Activated effector memory CD4-positive, alpha-beta T cell treated with Interleukin-2 at 50 U/mL for 16 hours (primary cell): ENCODE results near the gene SRRD.

Experiments
- DNase-seq: peaks from one replicate; pipeline ENCODE4 v3.0.0-alpha.2; 2020

Gene SRRD

GRCh38 chr22:26453812-26454500 is 29.7 kb upstream of the SRRD start:
- no peak for DNase-seq

- DNase-seq = no peak
Measured at GRCh38 chr22:26457661-26458272, 25.9 kb upstream of the SRRD start.

- DNase-seq = no peak
Measured at GRCh38 chr22:26460202-26460601, 23.5 kb upstream of the SRRD start.

GRCh38 chr22:26461188-26461810 is 22.4 kb upstream of the SRRD start:
- no peak for DNase-seq

- DNase-seq = no peak
Measured at GRCh38 chr22:26462051-26462450, 21.6 kb upstream of the SRRD start.

- no peak for DNase-seq
Measured at GRCh38 chr22:26462641-26463040, 21.0 kb upstream of the SRRD start.

GRCh38 chr22:26463101-26463661 is 20.5 kb upstream of the SRRD start:
- DNase-seq = no peak

- no peak for DNase-seq
Measured at GRCh38 chr22:26463688-26464087, 20.0 kb upstream of the SRRD start.

GRCh38 chr22:26464312-26464711 is 19.4 kb upstream of the SRRD start:
- DNase-seq = no peak

- no peak for DNase-seq
Measured at GRCh38 chr22:26466196-26466595, 17.5 kb upstream of the SRRD start.

GRCh38 chr22:26470807-26471206 is 12.9 kb upstream of the SRRD start:
- no peak for DNase-seq

- no peak for DNase-seq
Measured at GRCh38 chr22:26471522-26471921, 12.2 kb upstream of the SRRD start.

GRCh38 chr22:26474682-26475081 is 9.0 kb upstream of the SRRD start:
- DNase-seq = no peak

- DNase-seq = no peak
Measured at GRCh38 chr22:26476705-26477340, 6.9 kb upstream of the SRRD start.

GRCh38 chr22:26477341-26477731 is 6.3 kb upstream of the SRRD start:
- no peak for DNase-seq

- DNase-seq = no peak
Measured at GRCh38 chr22:26479043-26479791, 4.5 kb upstream of the SRRD start.

GRCh38 chr22:26479792-26480610 is 3.7 kb upstream of the SRRD start:
- no peak for DNase-seq

- DNase-seq = no peak
Measured at GRCh38 chr22:26480611-26480932, 3.1 kb upstream of the SRRD start.

- no peak for DNase-seq
Measured at GRCh38 chr22:26481112-26481693, 2.5 kb upstream of the SRRD start.

GRCh38 chr22:26481694-26482093 is 2.0 kb upstream of the SRRD start:
- DNase-seq = no peak

GRCh38 chr22:26482161-26482560 is 1.5 kb upstream of the SRRD start:
- no peak for DNase-seq

GRCh38 chr22:26483043-26483438 is 636 bp upstream of the SRRD start:
- no peak for DNase-seq
